NCI-H446 (cell line): ENCODE results near the gene DPYSL5.
"Not testable (repeated sequence)": the region's sequence is repeated elsewhere in the genome, so short reads cannot be mapped to it uniquely, and the experiment has no call there.

Experiments used
- DNase-seq, 2 experiments: peaks; one replicate each; lab custom pipeline; 2025; lab: John Stamatoyannopoulos, UW

The DPYSL5 gene

DNA sequence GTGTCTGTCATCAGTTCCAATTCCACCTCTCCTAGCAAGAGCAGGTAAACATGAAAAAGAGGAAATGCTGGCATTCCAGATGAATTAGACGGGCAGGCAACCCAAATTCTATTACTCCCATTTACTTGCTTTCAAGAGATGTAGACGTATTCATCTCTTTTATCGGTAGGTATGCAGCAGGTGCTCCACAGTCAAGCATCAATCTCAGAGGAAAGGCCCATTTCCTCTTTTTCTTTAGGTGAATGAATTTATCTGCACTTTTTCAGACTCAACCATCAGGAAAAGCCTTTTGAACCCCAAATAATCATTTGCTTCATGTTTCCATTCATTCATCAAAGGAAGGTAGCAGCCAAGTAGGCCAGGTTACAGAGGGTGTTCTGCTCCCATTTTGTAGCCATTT is 27.9 kb downstream of the DPYSL5 start:
- no peak for DNase-seq

DNA sequence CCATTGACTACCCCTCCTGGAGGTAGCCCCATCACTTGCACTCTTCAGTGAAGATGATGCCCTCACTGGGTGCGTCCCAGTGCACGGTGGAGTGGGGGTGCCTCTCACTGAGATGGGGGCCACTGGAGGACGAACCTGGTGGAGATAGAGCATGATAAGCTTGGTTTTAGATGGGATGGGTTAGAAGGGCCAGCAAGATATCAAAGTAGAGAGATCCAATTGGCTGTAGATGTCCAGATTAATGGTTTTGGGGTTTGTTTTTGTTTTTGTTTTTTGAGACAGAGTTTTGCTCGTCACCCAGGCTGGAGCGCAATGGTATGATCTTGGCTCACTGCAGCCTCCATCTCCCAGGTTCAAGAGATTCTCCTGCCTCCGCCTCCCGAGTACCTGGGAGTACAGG is 28.3 kb downstream of the DPYSL5 start:
- DNase-seq = no peak

DNA sequence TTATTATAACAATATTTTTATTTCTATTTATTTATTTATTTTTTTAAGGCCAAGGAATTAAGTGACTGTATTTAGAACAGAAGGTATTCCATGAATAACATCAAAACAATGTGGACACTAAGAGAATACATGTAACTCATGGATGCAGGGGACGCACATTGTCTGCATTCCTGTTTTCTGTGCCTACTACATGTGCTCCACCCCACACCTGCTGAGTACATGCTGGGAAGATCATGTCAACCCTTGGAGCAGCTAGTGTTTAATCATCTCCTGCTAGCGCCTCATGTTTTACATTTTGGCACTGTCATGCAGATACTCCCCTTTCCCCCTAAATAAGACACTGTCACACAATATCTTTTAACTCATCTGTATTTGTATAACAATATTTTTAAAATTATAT is 29.3 kb downstream of the DPYSL5 start:
- DNase-seq = no peak

- no peak for DNase-seq
These were observed 32.2 kb downstream of the DPYSL5 start for GRCh38 chr2:26880161-26880560.

GRCh38 chr2:26880910-26881435 is 33.0 kb downstream of the DPYSL5 start:
- no peak for DNase-seq

DNA sequence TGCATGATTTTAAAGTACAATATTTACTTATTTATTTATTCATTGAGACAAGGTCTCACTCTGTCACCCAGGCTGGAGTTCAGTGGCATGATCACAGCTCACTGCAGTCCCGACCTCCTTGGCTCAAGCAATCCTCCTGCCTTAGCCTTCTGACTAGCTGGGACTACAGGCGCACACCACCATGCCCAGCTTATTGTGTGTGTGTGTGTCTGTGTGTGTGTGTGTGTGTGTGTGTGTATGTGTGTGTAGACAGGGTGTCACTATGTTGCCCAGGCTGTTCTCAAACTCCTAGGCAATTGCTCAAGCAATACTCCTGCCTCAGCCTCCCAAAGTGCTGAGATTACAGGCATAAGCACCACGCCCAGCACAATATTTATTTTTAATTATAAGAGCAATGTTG is 34.3 kb downstream of the DPYSL5 start:
- DNase-seq = not testable (repeated sequence)

- DNase-seq = peak; percentile 5 to 67
These were observed 36.0 kb downstream of the DPYSL5 start for GRCh38 chr2:26883956-26884355.

DNA sequence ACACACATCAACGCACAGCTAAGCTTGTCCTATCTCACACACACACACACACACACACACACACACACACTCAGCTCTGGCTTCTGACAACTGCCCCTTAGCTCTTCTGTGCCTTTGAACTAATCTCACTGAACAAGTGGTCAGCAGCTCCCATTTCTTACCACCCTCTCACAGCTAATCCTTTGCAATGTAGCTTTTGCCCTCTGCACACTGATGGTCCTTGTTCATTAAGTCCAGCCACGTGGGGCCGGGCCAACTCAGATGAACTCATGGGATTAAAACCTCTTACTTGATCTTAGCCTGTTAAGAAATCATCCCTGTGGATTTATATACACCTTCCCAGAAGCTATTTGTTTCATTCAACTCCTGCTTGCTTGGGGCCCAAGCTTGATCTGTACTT is 36.6 kb downstream of the DPYSL5 start:
- no peak for DNase-seq

DNA sequence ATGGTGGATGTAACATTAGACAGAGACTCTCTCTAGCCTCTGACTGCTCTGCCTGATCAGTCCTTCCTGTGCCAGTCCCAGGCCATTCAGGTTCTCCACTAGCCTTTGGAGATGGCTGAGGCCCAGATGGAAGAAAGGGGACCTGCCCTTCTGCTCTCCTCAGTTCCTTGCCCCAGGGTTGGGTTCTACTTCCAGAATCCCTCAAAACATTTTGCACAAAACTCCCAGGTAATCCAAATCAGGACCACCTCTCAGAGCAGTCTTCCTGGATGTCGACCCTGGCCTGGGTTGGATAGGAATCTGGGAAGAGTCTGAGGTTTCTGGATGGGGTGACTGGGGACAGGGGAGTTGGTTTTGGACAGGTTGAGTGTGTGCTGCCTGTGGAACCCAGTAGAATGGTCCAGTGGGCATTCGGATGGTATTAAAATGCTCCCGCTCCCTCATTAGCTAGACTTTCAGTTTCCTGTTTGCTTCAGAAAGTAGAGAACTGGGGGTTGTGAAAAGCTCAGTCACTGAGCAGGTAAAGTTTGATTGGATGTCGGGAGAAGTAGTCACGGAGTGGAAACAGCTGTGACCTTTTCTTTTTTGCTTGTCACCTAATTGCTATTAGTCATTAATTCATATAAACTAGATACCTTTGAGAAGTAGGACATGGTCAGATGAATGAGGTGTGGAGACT is 37.9 kb downstream of the DPYSL5 start:
- no peak for DNase-seq

GRCh38 chr2:26886736-26887135 is 38.8 kb downstream of the DPYSL5 start:
- DNase-seq = no peak

DNA sequence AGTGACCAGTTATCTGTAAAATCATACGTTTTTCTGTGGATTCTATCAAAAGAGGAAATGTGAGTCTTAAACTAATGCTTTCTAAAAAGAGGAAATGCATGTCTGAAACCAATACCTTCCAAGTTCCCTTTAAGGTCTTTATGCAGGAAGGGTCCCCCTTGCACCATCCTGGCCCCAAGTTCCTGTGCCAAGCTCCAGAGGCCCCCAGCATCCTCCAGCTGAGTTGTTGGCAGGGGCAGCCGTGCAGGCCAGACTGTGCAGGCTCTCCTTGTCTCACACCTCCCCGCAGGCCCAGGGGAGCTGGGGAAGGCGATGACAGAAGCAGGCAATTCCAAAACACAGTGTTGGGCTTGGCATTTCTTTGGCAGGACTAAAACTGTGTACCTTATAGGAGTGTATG is 39.2 kb downstream of the DPYSL5 start:
- DNase-seq = peak in 1 of 2 experiments; percentile 41

DNA sequence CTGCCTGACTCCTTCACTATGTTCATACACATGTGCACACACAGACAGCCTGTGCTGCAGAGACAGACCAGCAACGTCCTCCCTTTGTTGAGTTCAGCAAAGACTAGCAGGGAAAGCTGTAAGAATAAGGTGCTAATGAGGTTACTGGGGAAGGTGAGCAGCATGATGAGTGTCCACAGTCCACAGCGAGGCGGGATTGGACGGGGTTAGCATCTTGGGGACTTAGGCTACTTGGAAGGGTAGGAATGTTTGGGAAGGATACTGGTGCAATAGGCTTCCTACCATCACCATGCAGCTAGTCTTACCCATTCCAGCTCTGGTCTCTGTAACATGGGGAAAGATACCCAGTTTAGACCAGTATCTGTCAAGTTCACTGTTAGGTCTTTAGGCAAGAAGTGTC is 41.9 kb downstream of the DPYSL5 start:
- no peak for DNase-seq

DNA sequence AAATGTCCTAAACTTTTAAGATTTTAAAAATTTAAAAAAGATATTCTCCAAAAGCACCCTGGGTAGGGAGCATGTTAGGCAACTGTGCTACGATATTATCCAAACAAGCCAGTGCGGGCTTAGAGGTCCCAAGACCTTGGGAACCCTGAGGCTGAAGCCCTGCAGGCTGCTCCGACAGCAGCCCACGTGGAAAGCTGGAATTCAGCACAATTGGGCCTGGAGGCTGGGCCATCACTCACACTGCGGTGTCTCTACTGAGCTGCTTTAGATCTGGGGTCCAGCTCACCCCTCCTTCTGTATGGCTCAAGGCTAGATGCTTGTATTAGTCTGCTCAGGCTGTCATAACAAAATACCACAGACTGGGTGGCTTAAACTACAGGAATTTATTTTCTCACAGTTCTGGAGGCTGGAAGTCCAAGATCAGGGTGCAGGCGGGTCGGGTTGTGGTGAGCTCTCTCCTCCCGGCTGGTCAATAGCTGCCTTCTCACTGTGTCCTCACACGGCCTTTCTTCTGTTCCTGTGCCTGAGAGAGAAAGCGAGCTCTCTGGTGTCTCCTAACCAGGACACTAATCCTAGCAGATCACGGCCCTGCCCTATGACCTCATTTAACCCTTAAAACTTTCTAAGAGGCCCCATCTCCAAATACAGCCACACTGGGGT is 42.5 kb downstream of the DPYSL5 start:
- no peak for DNase-seq

- DNase-seq = no peak
These were observed 44.2 kb downstream of the DPYSL5 start for GRCh38 chr2:26892133-26892532.

DNA sequence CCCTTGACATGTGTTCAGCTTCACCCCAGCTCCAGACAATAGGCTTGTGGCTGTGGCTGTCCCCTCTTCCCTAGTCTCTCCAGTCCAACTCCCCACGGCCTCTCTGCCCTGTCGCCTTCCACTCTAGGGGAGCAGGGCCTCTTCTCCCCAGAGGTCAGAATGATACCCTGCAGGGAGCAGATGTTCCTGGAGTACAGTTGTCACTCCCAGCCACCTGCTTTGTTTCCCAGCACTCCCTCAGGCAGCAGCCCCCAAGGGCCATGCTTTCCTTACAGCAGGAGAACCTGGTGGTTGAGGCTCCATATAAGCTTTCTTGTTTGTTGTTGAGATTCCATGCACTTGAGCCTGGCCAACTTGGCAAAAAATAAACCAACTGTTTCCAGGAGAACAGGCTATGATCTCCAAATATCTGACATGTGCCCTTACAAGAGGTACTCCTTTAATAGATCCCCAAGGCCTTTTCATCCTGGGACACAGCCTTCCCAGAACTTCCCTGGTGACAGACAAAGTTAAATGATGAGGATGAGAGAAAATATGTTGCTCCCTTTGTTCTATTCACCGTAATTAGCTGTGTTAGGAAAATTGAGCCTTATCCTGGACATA is 45.1 kb downstream of the DPYSL5 start:
- peak in 1 of 2 experiments; percentile 15 for DNase-seq

DNA sequence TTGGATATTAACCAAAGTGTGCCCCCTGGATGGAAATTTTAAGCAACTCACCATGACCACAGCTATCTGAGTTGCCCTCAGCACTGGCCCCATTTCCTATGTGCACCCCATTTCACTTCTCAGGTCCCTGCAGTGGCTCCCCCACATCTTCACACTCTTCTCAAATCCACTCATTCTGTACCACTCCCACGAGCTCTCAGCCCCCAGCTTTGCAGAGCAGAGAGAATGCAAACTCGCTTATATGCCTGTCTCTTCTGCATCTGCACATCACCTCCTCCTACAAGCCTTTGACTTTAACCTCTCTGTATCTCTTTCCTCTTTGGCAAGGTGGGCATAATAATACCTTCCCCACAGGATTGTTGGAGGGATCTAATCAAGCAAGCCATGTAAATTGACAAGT is 46.2 kb downstream of the DPYSL5 start:
- no peak for DNase-seq

DNA sequence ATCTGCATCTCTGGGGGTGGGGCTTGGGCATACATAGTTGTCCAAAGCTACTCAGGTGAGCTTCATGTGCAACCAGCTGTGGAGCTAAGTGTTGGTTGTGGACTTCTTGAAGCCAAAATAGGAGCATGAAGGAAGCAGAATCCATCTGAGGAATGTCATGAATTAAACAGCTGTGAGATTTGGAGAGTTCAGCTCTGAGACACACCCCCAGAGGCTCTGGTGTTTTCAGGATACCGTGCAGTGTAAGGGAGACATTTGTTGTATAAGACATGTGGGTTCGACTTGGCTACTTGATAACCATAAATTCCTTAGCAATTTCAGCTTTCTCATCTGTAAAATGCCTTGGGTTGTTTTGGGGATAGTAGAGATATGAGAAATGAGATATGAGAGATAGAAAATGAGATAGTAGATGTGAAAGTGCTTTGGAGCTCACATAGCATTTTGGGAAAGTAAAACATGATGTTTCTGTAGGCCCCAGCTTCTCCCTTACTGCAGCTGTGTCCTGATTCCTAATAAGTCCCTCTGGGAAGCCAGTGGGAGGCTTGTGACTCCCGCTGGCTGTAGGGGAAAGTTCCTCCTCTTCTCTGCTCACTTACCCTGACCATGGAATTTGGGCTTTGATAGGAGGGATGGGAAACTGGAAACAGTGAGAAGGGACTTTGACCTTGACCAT is 50.0 kb downstream of the DPYSL5 start:
- DNase-seq = no peak

- no peak for DNase-seq
These were observed 50.6 kb downstream of the DPYSL5 start for GRCh38 chr2:26898480-26899078.

DNA sequence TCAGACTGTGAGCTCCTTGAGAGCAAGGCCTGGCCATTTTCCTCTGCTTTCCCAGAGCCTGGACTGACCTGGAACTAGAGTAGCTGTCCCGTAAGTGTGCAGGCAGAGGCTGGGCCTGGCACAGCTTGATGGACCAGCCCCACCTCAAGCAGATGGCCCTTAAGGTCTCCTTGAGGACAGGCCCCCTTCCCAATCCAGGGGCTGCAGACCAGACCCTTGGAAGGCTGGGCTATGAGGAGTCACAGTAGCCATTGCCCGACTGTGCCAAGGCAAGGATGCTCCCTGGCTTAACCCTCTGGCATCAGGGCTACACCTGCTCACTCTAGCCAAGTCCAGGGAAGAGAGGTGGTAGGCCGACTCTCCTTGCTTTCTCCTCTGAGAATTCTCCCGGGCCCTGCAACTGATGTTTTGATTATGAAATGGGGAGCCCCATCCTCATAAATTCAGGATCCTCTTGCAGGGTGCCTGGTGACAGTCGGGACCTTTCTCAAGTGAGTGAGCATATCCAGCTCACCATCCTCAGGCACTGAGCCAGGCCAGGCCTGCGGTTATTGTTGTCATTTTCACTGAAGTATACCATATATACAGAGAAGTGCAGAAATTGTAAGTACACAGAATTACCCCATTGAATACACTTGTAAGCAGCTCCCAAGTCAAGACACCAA is 51.7 kb downstream of the DPYSL5 start:
- DNase-seq = no peak

DNA sequence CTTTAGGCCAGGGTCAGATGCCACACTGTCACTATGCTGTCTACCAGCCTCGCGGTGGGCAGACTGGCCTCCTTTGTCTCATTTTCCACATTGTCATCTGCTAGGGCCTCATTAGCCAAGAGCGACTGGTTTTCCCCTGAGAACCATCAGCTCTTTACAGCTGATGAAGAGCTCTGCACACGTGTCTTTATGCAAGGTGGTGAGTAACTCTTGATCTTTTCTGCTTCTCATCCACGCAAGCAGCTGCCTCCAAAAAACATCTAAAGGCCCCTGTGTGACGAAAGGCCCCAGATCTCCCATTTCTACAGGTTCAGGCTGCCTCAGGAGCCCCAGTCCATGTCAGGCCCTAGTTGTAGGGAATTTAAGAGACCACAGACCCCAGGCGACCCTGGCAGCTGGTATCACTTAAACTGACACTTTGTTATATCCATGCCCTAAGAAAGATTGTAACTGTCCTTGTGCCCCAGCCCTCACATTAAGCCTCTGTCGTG is 52.9 kb downstream of the DPYSL5 start:
- no peak for DNase-seq

DNA sequence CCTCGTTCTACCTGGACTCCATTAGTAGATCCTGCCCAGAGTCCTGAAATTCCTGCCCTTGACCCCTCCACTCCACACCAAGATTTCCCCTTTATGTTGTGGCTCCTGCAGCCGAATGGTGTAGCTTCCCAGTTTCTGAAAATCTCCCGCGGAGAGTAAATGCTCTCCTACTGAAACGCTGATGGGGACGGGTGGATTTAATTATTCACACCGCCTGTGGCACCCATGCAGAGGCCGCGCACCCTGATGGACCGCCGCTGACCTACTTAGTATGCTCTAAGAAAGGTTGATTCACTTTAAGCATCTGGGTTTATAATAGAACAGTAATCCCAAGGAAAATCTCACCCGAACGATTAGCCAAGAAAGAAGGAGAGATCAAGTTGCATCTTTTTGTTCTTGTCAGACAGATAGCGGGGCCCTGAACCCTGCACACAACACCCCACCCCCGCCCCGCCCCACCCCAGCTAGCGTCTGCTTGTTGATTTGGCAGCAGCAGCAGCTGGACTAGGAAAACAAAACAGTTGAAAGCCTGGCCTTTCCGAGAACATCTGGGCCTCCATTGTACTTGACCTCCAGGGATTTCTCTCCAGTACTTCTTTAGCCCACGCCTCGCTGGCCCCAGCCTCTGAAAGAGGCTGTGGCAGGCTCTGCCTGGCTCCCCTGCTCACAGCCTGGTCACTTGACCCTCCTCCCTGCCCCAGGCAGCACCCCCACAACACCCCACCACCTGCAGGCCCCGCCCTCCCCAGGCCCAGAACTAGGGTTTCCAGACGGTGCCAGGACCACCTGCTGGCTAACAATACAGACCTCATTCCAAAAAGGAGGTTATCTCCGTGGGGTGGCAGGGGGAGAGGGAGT is 53.6 kb downstream of the DPYSL5 start:
- DNase-seq = no peak
